CD4-positive, alpha-beta memory T cell (primary cell): ENCODE measurements around the gene CEP135. TPM values are rescaled to one million over a fixed set of nuclear protein-coding genes. Genes with fewer than 3 reads are reported as not detected.
A peak's percentile ranks its signal among the peaks of the same experiment; 100 is the strongest.

Experiments used
- CTCF ChIA-PET: fragments of 350-600 bp; sonication (Branson Sonifier 250); formaldehyde crosslinking; loops from one replicate; lab custom pipeline; 2021; ENCODE audit warnings: inconsistent platforms; ENCODE audit not compliant: partially characterized antibody; lab: Charles Lee
- POLR2A ChIA-PET: fragments of 350-600 bp; sonication (Branson Sonifier 250); formaldehyde crosslinking; loops from one replicate; lab custom pipeline; 2021; ENCODE audit not compliant: partially characterized antibody; lab: Charles Lee
- DNase-seq, 5 donors: peaks; one replicate each; pipeline versions ENCODE4 v3.0.0 to v3.0.0-alpha.2; 2020 to 2022; ENCODE audit warnings: mixed read lengths in 1 of 5
- H3K27ac ChIP-seq: one replicate; pipeline ENCODE4 v1.7.0; 2013; ENCODE audit warnings: low read depth, low read length
- H3K27me3 ChIP-seq: 2 replicates; pipeline ENCODE4 v1.7.0; 2013; ENCODE audit warnings: mild to moderate bottlenecking, low read length, moderate library complexity; ENCODE audit not compliant: insufficient read depth
- H3K36me3 ChIP-seq: 2 replicates; pipeline ENCODE4 v1.7.0; 2013; ENCODE audit warnings: mild to moderate bottlenecking, low read length, moderate library complexity; ENCODE audit not compliant: insufficient read depth
- H3K4me1 ChIP-seq: 2 replicates; pipeline ENCODE4 v1.7.0; 2013; ENCODE audit warnings: mild to moderate bottlenecking, low read length, moderate library complexity; ENCODE audit not compliant: insufficient read depth
- H3K4me3 ChIP-seq, 2 donors: one replicate each; pipeline ENCODE4 v1.7.0; 2013; ENCODE audit warnings: low read length in 2 of 2, mild to moderate bottlenecking in 1 of 2
- H3K9me3 ChIP-seq, 2 donors: one replicate each; pipeline ENCODE4 v1.7.0; 2013; ENCODE audit warnings: low read length in 2 of 2, control low read depth in 1 of 2; ENCODE audit not compliant: control insufficient read depth in 1 of 2
- H3K27ac Mint-ChIP-seq, 7 donors: one replicate each; pipeline ENCODE4 v1.8.0; 2020 to 2021; ENCODE audit warnings: mixed read lengths in 7 of 7, mild to moderate bottlenecking in 6 of 7, inconsistent platforms in 3 of 7, moderate library complexity in 3 of 7
- H3K27me3 Mint-ChIP-seq, 2 donors: one replicate each; pipeline ENCODE4 v1.8.0; 2020 to 2021; ENCODE audit warnings: mixed read lengths in 2 of 2
- H3K36me3 Mint-ChIP-seq, 2 donors: one replicate each; pipeline ENCODE4 v1.8.0; 2020 to 2021; ENCODE audit warnings: mixed read lengths in 2 of 2, inconsistent platforms in 1 of 2, mild to moderate bottlenecking in 1 of 2
- H3K4me1 Mint-ChIP-seq, 4 donors: one replicate each; pipeline ENCODE4 v1.8.0; 2020 to 2021; ENCODE audit warnings: mixed read lengths in 4 of 4, mild to moderate bottlenecking in 1 of 4
- H3K4me3 Mint-ChIP-seq, 8 donors: one replicate each; pipeline ENCODE4 v1.8.0; 2020 to 2021; ENCODE audit warnings: mixed read lengths in 8 of 8, mild to moderate bottlenecking in 7 of 8, moderate library complexity in 6 of 8, inconsistent platforms in 3 of 8
- H3K9me3 Mint-ChIP-seq, 8 donors: one replicate each; pipeline ENCODE4 v1.8.0; 2020 to 2021; ENCODE audit warnings: mixed read lengths in 8 of 8, mild to moderate bottlenecking in 5 of 8, inconsistent platforms in 3 of 8, moderate library complexity in 1 of 8
- intact Hi-C: fragments of 100-400 bp; cut with micrococcal nuclease; formaldehyde crosslinking; loops from one replicate; pipeline ENCODE4 v1.15.1; 2023
- polyA plus RNA-seq, 2 donors: library from polyadenylated mRNA; unstranded; fragments of 300-500 nt; fragmentation: Illumina TruSeq; gene quantifications; one replicate each; pipeline ENCODE4 v1.2.3, GENCODE V29; 2021
- total RNA-seq, 2 experiments: library from RNA; stranded (reverse); gene quantifications; one replicate each; pipeline ENCODE4 v1.2.3, GENCODE V29; 2021

Gene CEP135
- total and polyA plus RNA-seq, 4 experiments from 2014 or later = 8.6 to 35.9 (median 22.7) TPM

DNA sequence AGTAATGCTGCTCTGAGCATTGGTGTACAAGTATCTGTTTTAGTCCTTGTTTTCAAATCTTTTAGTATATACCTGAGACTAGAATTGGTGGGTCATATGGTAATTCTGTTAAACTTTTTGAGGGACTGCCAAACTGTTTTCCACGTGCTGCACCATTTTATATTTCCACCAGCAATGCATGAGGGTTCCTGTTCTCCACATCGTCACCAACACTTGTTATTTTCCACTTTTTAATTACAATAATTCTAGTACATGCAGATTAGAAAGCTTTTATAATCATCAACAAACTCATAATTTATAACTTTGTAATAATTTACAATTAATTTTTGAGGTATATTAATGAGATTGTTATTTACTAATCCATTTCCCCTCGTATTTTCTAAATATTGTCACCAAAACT, 79.4 kb downstream of the CEP135 start:
- ChIA-PET POLR2A (no interaction called here), CTCF (no interaction called here)
- Mint-ChIP-seq H3K9me3 (peaks cover 0 to 7% (median 3%) of the 10 kb centered on the region in 8 donors), H3K27ac (no peak overlapping the region), H3K36me3 (peaks cover 56 to 57% of the 10 kb centered on the region in 2 donors), H3K4me3 (no peak overlapping the region), H3K4me1 (no peaks in the 10 kb centered on the region), H3K27me3 (no peaks in the 10 kb centered on the region)
- Histone ChIP-seq H3K9me3 (no peaks in the 10 kb centered on the region), H3K27me3 (no peaks in the 10 kb centered on the region), H3K27ac (no peak overlapping the region), H3K4me3 (no peak overlapping the region), H3K36me3 (peaks cover 33% of the 10 kb centered on the region), H3K4me1 (no peaks in the 10 kb centered on the region)
- no peak for DNase-seq
- intact Hi-C loops = no loop called here

DNA sequence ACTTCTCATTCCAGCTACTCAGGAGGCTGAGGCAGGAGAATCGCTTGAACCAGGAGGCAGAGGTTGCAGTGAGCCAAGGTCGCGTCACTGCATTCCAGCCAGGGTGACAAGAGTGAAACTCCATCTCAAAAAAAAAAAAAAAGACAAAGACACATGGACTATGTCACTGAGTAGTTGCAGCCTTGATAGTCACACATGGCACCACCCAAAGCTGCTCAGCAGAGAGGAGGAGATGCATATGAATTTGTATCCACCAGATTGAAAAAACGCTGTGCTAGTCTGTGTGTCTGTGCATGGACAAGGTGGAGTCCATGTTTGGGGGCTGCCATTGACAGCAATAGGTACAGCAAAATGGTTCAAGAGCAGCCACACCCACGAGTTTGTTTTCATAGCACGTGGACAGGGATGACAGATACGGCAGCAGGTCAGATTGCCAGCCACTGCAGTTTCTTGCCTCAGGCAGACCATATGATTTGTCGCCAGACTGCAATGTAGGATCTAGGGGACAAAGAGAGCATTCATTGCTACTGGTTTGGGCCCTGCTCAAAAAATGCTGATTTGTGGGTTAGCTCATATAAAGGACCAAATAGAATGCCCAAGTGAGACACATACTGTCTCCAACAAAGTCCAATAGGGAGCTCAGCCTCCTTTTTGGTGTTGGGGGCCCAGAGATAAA, 89.9 kb downstream of the CEP135 start:
- Mint-ChIP-seq H3K27me3 (peaks cover 5 to 7% of the 10 kb centered on the region in 2 donors), H3K9me3 (peaks cover 0 to 3% (median 0%) of the 10 kb centered on the region in 8 donors), H3K27ac (no peak overlapping the region), H3K4me3 (no peak overlapping the region), H3K4me1 (no peaks in the 10 kb centered on the region), H3K36me3 (no peaks in the 10 kb centered on the region)
- Histone ChIP-seq H3K4me3 (no peak overlapping the region), H3K9me3 (no peaks in the 10 kb centered on the region), H3K27me3 (no peaks in the 10 kb centered on the region), H3K4me1 (no peaks in the 10 kb centered on the region), H3K36me3 (no peaks in the 10 kb centered on the region), H3K27ac (no peak overlapping the region)
- DNase-seq = no peak
- intact Hi-C loops = no loop called here
- POLR2A ChIA-PET = no interaction called here
- CTCF ChIA-PET = no interaction called here

GRCh38 chr4:56040842-56041241, 92.1 kb downstream of the CEP135 start:
- no peaks in the 10 kb centered on the region for H3K4me1 Mint-ChIP-seq
- H3K27ac Mint-ChIP-seq = no peak overlapping the region
- CTCF ChIA-PET = no interaction called here
- H3K27me3 Mint-ChIP-seq = peaks cover 5 to 12% of the 10 kb centered on the region in 2 donors
- no peaks in the 10 kb centered on the region for H3K27me3 ChIP-seq
- no peak overlapping the region for H3K4me3 ChIP-seq
- no peaks in the 10 kb centered on the region for H3K36me3 ChIP-seq
- no peak overlapping the region for H3K27ac ChIP-seq
- POLR2A ChIA-PET = no interaction called here
- H3K36me3 Mint-ChIP-seq = no peaks in the 10 kb centered on the region
- no peaks in the 10 kb centered on the region for H3K4me1 ChIP-seq
- no peak overlapping the region for H3K4me3 Mint-ChIP-seq
- H3K9me3 ChIP-seq = no peaks in the 10 kb centered on the region
- DNase-seq = no peak
- H3K9me3 Mint-ChIP-seq = peaks cover 0 to 2% (median 0%) of the 10 kb centered on the region in 8 donors
- intact Hi-C loops = no loop called here

- POLR2A ChIA-PET = no interaction called here
- intact Hi-C loops = no loop called here
- Histone ChIP-seq H3K4me3 (no peak overlapping the region), H3K27ac (no peak overlapping the region), H3K4me1 (no peaks in the 10 kb centered on the region), H3K27me3 (no peaks in the 10 kb centered on the region), H3K9me3 (no peaks in the 10 kb centered on the region), H3K36me3 (no peaks in the 10 kb centered on the region)
- no peak overlapping the region for H3K27ac Mint-ChIP-seq
- H3K9me3 Mint-ChIP-seq = peaks cover 0 to 2% (median 0%) of the 10 kb centered on the region in 8 donors
- H3K36me3 Mint-ChIP-seq = no peaks in the 10 kb centered on the region
- H3K4me3 Mint-ChIP-seq = no peak overlapping the region
- H3K4me1 Mint-ChIP-seq = no peaks in the 10 kb centered on the region
- peaks cover 7 to 15% of the 10 kb centered on the region in 2 donors for H3K27me3 Mint-ChIP-seq
- DNase-seq = no peak
- CTCF ChIA-PET = no interaction called here
Measured at GRCh38 chr4:56042225-56042624, 93.5 kb downstream of the CEP135 start.

DNA sequence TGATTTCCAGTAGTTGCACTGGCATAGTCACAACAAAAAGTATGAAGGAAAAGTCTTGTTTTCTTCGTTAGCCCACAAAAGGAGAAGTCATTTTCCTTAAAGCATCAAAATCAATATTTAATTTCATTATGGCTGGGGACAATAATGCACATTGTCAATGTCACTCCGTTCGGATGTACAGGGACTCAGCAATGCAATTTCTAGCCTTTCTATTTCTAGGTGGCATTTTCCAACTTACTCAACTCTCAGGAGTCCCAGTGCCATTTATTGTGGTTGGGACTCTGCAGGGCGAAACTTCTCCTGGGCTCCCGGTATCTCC, 99.6 kb downstream of the CEP135 start:
- intact Hi-C loops = no loop called here
- H3K36me3 Mint-ChIP-seq = no peaks in the 10 kb centered on the region
- H3K27ac ChIP-seq = no peak overlapping the region
- H3K9me3 Mint-ChIP-seq = no peaks in the 10 kb centered on the region
- H3K4me1 Mint-ChIP-seq = peaks cover 6 to 17% (median 9%) of the 10 kb centered on the region in 4 donors
- H3K9me3 ChIP-seq = no peaks in the 10 kb centered on the region
- H3K27me3 ChIP-seq = peaks cover 20% of the 10 kb centered on the region
- H3K4me1 ChIP-seq = peaks cover 9% of the 10 kb centered on the region
- POLR2A ChIA-PET = no interaction called here
- H3K27me3 Mint-ChIP-seq = peaks cover 26 to 40% of the 10 kb centered on the region in 2 donors
- no peak overlapping the region for H3K4me3 ChIP-seq
- CTCF ChIA-PET = no interaction called here
- H3K27ac Mint-ChIP-seq = no peak overlapping the region
- H3K4me3 Mint-ChIP-seq = peak overlapping the region in 7 of 8 donors; percentile 6 to 76 (median 67)
- H3K36me3 ChIP-seq = no peaks in the 10 kb centered on the region
- no peak for DNase-seq

DNA sequence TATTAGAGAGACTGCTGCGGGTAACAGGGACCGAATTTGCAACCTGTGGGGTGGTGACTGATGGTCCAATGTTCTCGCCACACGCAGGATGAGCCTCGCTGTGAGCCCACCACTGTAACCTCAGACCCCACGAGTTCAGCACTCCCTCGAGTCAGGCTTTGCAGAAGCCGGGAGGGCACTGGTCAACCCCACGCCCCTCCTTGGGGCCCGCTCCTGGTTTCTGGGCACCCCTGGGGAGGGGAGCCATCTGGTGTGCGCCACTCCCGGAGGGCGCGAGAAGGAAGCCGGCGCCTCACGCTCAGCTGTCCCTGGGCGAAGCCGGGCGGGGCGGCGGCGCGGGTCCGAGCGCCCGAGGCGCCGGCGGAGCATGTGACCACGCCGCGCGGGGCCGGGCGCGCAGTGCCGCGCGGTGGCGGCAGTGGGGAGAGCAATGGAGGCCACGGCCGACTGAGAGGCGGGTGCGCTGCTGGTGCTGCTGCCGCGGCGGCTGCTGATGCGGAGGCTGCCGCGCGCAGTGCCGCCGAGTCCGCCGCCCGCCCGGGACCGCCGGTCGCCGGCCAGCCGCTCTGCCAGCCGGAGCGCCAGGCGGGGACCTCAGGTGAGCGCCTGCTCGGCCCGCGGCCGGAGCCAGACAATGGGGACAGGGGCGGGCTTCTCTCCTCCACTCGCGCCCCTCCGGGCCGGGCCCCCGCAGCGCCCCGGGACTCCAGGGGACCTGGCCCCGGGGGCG, 100.1 kb downstream of the CEP135 start:
- CTCF ChIA-PET = no interaction called here
- POLR2A ChIA-PET = no interaction called here
- Mint-ChIP-seq H3K27ac (no peak overlapping the region), H3K9me3 (no peaks in the 10 kb centered on the region), H3K4me3 (peak overlapping the region in 7 of 8 donors; percentile 57 to 76 (median 70)), H3K36me3 (no peaks in the 10 kb centered on the region), H3K27me3 (peaks cover 26 to 40% of the 10 kb centered on the region in 2 donors), H3K4me1 (peaks cover 6 to 17% (median 9%) of the 10 kb centered on the region in 4 donors)
- Histone ChIP-seq H3K27me3 (peaks cover 20% of the 10 kb centered on the region), H3K27ac (no peak overlapping the region), H3K4me3 (peak overlapping the region in 1 of 2 donors; percentile 40), H3K4me1 (peaks cover 9% of the 10 kb centered on the region), H3K36me3 (no peaks in the 10 kb centered on the region), H3K9me3 (no peaks in the 10 kb centered on the region)
- peak in 3 of 5 donors; percentile 9 to 12 (median 11) for DNase-seq
- intact Hi-C loops = no loop called here

- DNase-seq = no peak
- H3K9me3 ChIP-seq = no peaks in the 10 kb centered on the region
- H3K9me3 Mint-ChIP-seq = no peaks in the 10 kb centered on the region
- no peaks in the 10 kb centered on the region for H3K36me3 ChIP-seq
- H3K4me3 ChIP-seq = no peak overlapping the region
- CTCF ChIA-PET = no interaction called here
- POLR2A ChIA-PET = no interaction called here
- peaks cover 6 to 17% (median 9%) of the 10 kb centered on the region in 4 donors for H3K4me1 Mint-ChIP-seq
- no peaks in the 10 kb centered on the region for H3K36me3 Mint-ChIP-seq
- intact Hi-C loops = no loop called here
- H3K27ac ChIP-seq = no peak overlapping the region
- no peak overlapping the region for H3K4me3 Mint-ChIP-seq
- H3K27me3 ChIP-seq = peaks cover 20% of the 10 kb centered on the region
- H3K27me3 Mint-ChIP-seq = peaks cover 35 to 39% of the 10 kb centered on the region in 2 donors
- H3K27ac Mint-ChIP-seq = no peak overlapping the region
- H3K4me1 ChIP-seq = peaks cover 9% of the 10 kb centered on the region
Measured at GRCh38 chr4:56050625-56051024, 101.9 kb downstream of the CEP135 start.
